Breast epithelium (tissue), 3 donors: ENCODE results near the gene SF3A2.

Experiments used
- CTCF ChIP-seq, 3 donors: fragments of 450-650 bp; IDR thresholded peaks; one replicate each; pipeline ENCODE4 v1.5.1; 2016 to 2017; ENCODE audit warnings: antibody characterized with exemption in 3 of 3, mild to moderate bottlenecking in 3 of 3, moderate library complexity in 3 of 3
- POLR2A ChIP-seq: fragments of 450-650 bp; IDR thresholded peaks from one replicate; pipeline ENCODE4 v1.6.1; 2016; ENCODE audit warnings: antibody characterized with exemption, mild to moderate bottlenecking, moderate library complexity

GRCh38 chr19:2236064-2236313, 635 bp upstream of the SF3A2 start:
- no peak for TF ChIP-seq CTCF (IDR thresholded peaks at IDR 0.05)
- TF ChIP-seq POLR2A = no peak
